ENCODE results near the gene RASGRF2. TPM values are rescaled to one million over a fixed set of nuclear protein-coding genes. Genes with fewer than 3 reads are reported as not detected.

The RASGRF2 gene
- total RNA-seq, 1 experiment from 2014 or later: not detected

DNA sequence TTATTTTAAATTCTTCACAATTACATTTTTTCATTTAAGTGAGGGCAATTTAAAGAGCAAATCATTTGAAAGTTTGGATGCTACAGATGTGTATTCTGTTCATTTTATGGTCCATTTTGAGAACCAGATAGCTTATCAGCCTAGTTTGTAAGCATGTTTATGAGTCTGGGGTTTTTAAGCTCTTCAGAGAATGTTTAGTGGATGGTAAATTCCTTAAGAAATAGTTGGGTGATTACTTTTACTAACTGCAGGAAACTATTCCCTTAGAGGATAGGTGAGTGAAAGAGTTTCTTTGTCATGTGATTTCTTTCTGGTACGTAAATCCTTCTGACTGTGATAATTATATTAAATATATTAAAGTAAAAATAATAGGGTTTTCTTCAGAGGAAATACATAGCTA is 17.6 kb downstream of the RASGRF2 start:
- no peaks in the 10 kb centered on the region for H3K4me1 Mint-ChIP-seq (ENCODE audit: insufficient read depth, unreplicated experiment)
- H3K36me3 Mint-ChIP-seq (ENCODE audit: insufficient read depth, unreplicated experiment): no peaks in the 10 kb centered on the region
- H3K27ac Mint-ChIP-seq (ENCODE audit: low read depth, unreplicated experiment): no peak overlapping the region
- POLR2A ChIA-PET: no interaction called here
- no peak overlapping the region for H3K4me3 Mint-ChIP-seq (ENCODE audit: unreplicated experiment)
- H3K9me3 Mint-ChIP-seq (ENCODE audit: unreplicated experiment): no peaks in the 10 kb centered on the region
- H3K27me3 Mint-ChIP-seq (ENCODE audit: insufficient read depth, unreplicated experiment): no peaks in the 10 kb centered on the region
- BruUV-seq (replicated peaks): no TSS peak
- DNase-seq (ENCODE audit: unreplicated experiment): no peak
- CTCF ChIA-PET: interaction anchor here (0.6 to 1.5 kb wide), 2 partner anchors 12 to 131 kb away, joined by 3 to 4 read pairs; no protein-coding TSS in a partner anchor
- intact Hi-C loops (cut with micrococcal nuclease): no loop called here
- TF ChIP-seq, protein P1, sequence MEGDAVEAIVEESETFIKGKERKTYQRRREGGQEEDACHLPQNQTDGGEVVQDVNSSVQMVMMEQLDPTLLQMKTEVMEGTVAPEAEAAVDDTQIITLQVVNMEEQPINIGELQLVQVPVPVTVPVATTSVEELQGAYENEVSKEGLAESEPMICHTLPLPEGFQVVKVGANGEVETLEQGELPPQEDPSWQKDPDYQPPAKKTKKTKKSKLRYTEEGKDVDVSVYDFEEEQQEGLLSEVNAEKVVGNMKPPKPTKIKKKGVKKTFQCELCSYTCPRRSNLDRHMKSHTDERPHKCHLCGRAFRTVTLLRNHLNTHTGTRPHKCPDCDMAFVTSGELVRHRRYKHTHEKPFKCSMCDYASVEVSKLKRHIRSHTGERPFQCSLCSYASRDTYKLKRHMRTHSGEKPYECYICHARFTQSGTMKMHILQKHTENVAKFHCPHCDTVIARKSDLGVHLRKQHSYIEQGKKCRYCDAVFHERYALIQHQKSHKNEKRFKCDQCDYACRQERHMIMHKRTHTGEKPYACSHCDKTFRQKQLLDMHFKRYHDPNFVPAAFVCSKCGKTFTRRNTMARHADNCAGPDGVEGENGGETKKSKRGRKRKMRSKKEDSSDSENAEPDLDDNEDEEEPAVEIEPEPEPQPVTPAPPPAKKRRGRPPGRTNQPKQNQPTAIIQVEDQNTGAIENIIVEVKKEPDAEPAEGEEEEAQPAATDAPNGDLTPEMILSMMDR (IDR thresholded peaks at IDR 0.05; ENCODE audit: unreplicated experiment): no peak

DNA sequence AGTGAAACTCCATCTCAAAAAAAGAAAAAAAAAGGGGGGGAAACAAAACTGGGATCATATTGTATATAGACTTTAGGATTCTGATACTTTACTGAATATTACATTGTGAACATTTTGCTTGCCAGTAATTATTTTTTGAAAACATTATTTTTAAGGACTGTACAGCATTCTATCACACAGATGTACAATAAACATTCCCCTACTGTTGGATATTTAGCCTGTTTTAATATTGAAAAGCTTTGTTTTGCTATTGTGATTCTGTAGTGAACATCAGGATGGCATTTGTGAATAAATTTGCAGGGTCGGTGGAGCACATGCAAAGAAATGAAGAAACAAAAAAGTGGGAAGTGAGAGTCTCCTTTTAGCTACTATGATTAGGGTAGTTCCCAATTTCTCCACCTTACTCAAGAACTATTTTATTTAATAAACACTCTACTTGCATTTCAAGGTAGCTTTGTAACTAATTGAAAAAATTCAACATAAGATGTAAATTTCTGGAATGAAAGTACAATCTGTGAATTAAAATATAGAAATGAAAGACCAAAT is 18.7 kb downstream of the RASGRF2 start:
- Mint-ChIP-seq H3K36me3 (ENCODE audit: insufficient read depth, unreplicated experiment) (no peaks in the 10 kb centered on the region), H3K4me1 (ENCODE audit: insufficient read depth, unreplicated experiment) (no peaks in the 10 kb centered on the region), H3K4me3 (ENCODE audit: unreplicated experiment) (no peak overlapping the region), H3K9me3 (ENCODE audit: unreplicated experiment) (no peaks in the 10 kb centered on the region), H3K27ac (ENCODE audit: low read depth, unreplicated experiment) (no peak overlapping the region), H3K27me3 (ENCODE audit: insufficient read depth, unreplicated experiment) (no peaks in the 10 kb centered on the region)
- no peak for DNase-seq (ENCODE audit: unreplicated experiment)
- ChIA-PET POLR2A (no interaction called here), CTCF (interaction anchor here (0.7 to 1.5 kb wide), 2 partner anchors 11 to 60 kb away, joined by 3 to 4 read pairs; no protein-coding TSS in a partner anchor)
- no TSS peak for BruUV-seq (replicated peaks)
- intact Hi-C loops (cut with micrococcal nuclease): no loop called here
- TF ChIP-seq, protein P1 (IDR thresholded peaks at IDR 0.05; ENCODE audit: unreplicated experiment): no peak

DNA sequence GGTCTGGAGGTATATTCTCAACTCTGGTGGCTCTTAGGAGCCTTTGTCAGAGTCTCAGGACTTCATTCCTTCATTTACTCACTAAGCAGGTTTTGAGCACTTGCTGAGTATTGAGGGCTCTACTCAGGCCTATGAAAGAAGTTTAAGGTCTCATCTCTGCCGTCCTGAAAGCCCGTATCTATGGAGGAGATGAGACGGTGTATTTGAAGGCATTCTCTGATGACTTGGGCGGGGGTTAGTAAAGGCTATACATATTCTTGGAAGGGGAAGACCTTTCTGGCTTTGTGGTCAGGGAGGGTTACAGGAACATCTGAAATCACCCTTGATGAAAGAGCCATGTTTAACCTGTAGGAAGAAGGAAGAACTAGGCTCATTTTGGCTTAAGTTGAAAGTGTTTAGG is 21.9 kb downstream of the RASGRF2 start:
- Mint-ChIP-seq H3K4me3 (ENCODE audit: unreplicated experiment) (no peak overlapping the region), H3K9me3 (ENCODE audit: unreplicated experiment) (no peaks in the 10 kb centered on the region), H3K27me3 (ENCODE audit: insufficient read depth, unreplicated experiment) (no peaks in the 10 kb centered on the region), H3K36me3 (ENCODE audit: insufficient read depth, unreplicated experiment) (no peaks in the 10 kb centered on the region), H3K27ac (ENCODE audit: low read depth, unreplicated experiment) (no peak overlapping the region), H3K4me1 (ENCODE audit: insufficient read depth, unreplicated experiment) (no peaks in the 10 kb centered on the region)
- DNase-seq (ENCODE audit: unreplicated experiment): no peak
- ChIA-PET CTCF (no interaction called here), POLR2A (no interaction called here)
- BruUV-seq (replicated peaks): no TSS peak
- intact Hi-C loops (cut with micrococcal nuclease): no loop called here
- TF ChIP-seq, protein P1 (IDR thresholded peaks at IDR 0.05; ENCODE audit: unreplicated experiment): no peak

DNA sequence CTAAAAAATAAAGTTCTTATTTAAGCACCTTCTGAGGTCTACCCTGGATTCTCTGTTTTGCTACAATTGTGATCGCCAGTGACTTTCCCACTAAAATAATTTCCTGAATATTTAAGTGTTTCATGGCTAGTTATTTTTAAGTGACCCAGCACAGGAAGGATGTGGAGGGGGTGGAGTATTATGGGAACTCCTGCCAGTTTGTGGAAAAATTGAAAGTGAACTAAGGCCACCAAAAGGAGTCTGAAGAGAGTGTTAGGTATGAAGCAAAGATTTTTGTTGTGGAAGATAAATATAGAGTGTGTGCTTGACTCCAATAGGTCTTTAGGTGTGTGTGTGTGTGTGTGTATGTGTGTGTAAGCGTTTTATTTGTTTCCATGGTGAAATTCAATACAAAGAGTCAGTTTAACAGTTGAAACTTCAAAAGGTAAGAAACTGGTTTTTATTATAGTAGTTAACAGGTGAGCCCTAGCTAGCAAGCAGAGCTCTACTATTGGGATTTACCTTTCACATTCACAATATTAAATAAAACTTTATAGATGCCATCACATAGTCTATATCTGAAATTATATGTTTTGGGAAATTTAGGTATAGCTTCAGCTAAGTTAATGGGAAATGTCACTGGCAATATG is 25.6 kb downstream of the RASGRF2 start:
- POLR2A ChIA-PET: interaction anchor here (0.6 to 1.8 kb wide), 2 partner anchors 11 to 18 kb away, joined by 3 to 7 read pairs; no protein-coding TSS in a partner anchor
- BruUV-seq (replicated peaks): no TSS peak
- TF ChIP-seq, protein P1 (IDR thresholded peaks at IDR 0.05; ENCODE audit: unreplicated experiment): no peak
- Mint-ChIP-seq H3K27me3 (ENCODE audit: insufficient read depth, unreplicated experiment) (no peaks in the 10 kb centered on the region), H3K4me1 (ENCODE audit: insufficient read depth, unreplicated experiment) (peaks cover 6% of the 10 kb centered on the region), H3K36me3 (ENCODE audit: insufficient read depth, unreplicated experiment) (no peaks in the 10 kb centered on the region), H3K27ac (ENCODE audit: low read depth, unreplicated experiment) (no peak overlapping the region), H3K4me3 (ENCODE audit: unreplicated experiment) (no peak overlapping the region), H3K9me3 (ENCODE audit: unreplicated experiment) (no peaks in the 10 kb centered on the region)
- intact Hi-C loops (cut with micrococcal nuclease): no loop called here
- DNase-seq (ENCODE audit: unreplicated experiment): no peak
- CTCF ChIA-PET: no interaction called here
